ENCODE results near the gene FARP2. TPM values are rescaled to one million over a fixed set of nuclear protein-coding genes. Genes with fewer than 3 reads are reported as not detected.
A peak's percentile ranks its signal among the peaks of the same experiment; 100 is the strongest.

FARP2 gene
- polyA plus RNA-seq, 2 donors: 13.2 to 19.9 TPM

- no peak overlapping the region for H3K27ac ChIP-seq (ENCODE audit: low read depth in 2 of 2, low read length in 1 of 2)
- WGBS, 2 donors: 73 to 74% methylated on average over 15 of the region's 15 CpGs
- H3K4me3 ChIP-seq (ENCODE audit: low read depth in 1 of 2, low read length in 2 of 2): no peak overlapping the region
- no peaks in the 10 kb centered on the region for H3K27me3 ChIP-seq (ENCODE audit: control insufficient read depth in 1 of 2, insufficient read depth in 2 of 2, low read length in 2 of 2)
- H3K4me1 ChIP-seq (ENCODE audit: control insufficient read depth in 2 of 2, insufficient read depth in 2 of 2, low read length in 1 of 2): peaks cover 0 to 9% of the 10 kb centered on the region in 2 donors
- peaks cover 12 to 37% of the 10 kb centered on the region in 2 donors for H3K36me3 ChIP-seq (ENCODE audit: control insufficient read depth in 2 of 2, insufficient read depth in 2 of 2, low read length in 1 of 2)
- no peaks in the 10 kb centered on the region for H3K9me3 ChIP-seq (ENCODE audit: control insufficient read depth in 2 of 2, insufficient read depth in 1 of 2, low read depth in 1 of 2, low read length in 1 of 2)
Observed at GRCh38 chr2:241489733-241490680, 133.9 kb downstream of the FARP2 start.

- WGBS, 2 donors: 76 to 85% methylated on average over 16 of the region's 16 CpGs
- Histone ChIP-seq H3K27ac (ENCODE audit: low read depth in 2 of 2, low read length in 1 of 2) (no peak overlapping the region), H3K36me3 (ENCODE audit: control insufficient read depth in 2 of 2, insufficient read depth in 2 of 2, low read length in 1 of 2) (peaks cover 15 to 47% of the 10 kb centered on the region in 2 donors), H3K9me3 (ENCODE audit: control insufficient read depth in 2 of 2, insufficient read depth in 1 of 2, low read depth in 1 of 2, low read length in 1 of 2) (no peaks in the 10 kb centered on the region), H3K4me1 (ENCODE audit: control insufficient read depth in 2 of 2, insufficient read depth in 2 of 2, low read length in 1 of 2) (peaks cover 0 to 9% of the 10 kb centered on the region in 2 donors), H3K4me3 (ENCODE audit: low read depth in 1 of 2, low read length in 2 of 2) (no peak overlapping the region), H3K27me3 (ENCODE audit: control insufficient read depth in 1 of 2, insufficient read depth in 2 of 2, low read length in 2 of 2) (no peaks in the 10 kb centered on the region)
Observed at GRCh38 chr2:241490825-241491506, 134.9 kb downstream of the FARP2 start.

GRCh38 chr2:241491549-241492173 lies 135.6 kb downstream of the FARP2 start:
- no peaks in the 10 kb centered on the region for H3K27me3 ChIP-seq (ENCODE audit: control insufficient read depth in 1 of 2, insufficient read depth in 2 of 2, low read length in 2 of 2)
- peaks cover 0 to 9% of the 10 kb centered on the region in 2 donors for H3K4me1 ChIP-seq (ENCODE audit: control insufficient read depth in 2 of 2, insufficient read depth in 2 of 2, low read length in 1 of 2)
- 84 to 88% methylated on average over 15 of the region's 15 CpGs for WGBS, 2 donors
- H3K27ac ChIP-seq (ENCODE audit: low read depth in 2 of 2, low read length in 1 of 2): no peak overlapping the region
- H3K9me3 ChIP-seq (ENCODE audit: control insufficient read depth in 2 of 2, insufficient read depth in 1 of 2, low read depth in 1 of 2, low read length in 1 of 2): no peaks in the 10 kb centered on the region
- no peak overlapping the region for H3K4me3 ChIP-seq (ENCODE audit: low read depth in 1 of 2, low read length in 2 of 2)
- peaks cover 15 to 53% of the 10 kb centered on the region in 2 donors for H3K36me3 ChIP-seq (ENCODE audit: control insufficient read depth in 2 of 2, insufficient read depth in 2 of 2, low read length in 1 of 2)

GRCh38 chr2:241492174-241492565 lies 136.1 kb downstream of the FARP2 start:
- no peaks in the 10 kb centered on the region for H3K27me3 ChIP-seq (ENCODE audit: control insufficient read depth in 1 of 2, insufficient read depth in 2 of 2, low read length in 2 of 2)
- H3K36me3 ChIP-seq (ENCODE audit: control insufficient read depth in 2 of 2, insufficient read depth in 2 of 2, low read length in 1 of 2): peaks cover 15 to 55% of the 10 kb centered on the region in 2 donors
- 92 to 96% methylated on average over 7 of the region's 7 CpGs for WGBS, 2 donors
- peaks cover 2 to 9% of the 10 kb centered on the region in 2 donors for H3K4me1 ChIP-seq (ENCODE audit: control insufficient read depth in 2 of 2, insufficient read depth in 2 of 2, low read length in 1 of 2)
- no peak overlapping the region for H3K27ac ChIP-seq (ENCODE audit: low read depth in 2 of 2, low read length in 1 of 2)
- no peak overlapping the region for H3K4me3 ChIP-seq (ENCODE audit: low read depth in 1 of 2, low read length in 2 of 2)
- no peaks in the 10 kb centered on the region for H3K9me3 ChIP-seq (ENCODE audit: control insufficient read depth in 2 of 2, insufficient read depth in 1 of 2, low read depth in 1 of 2, low read length in 1 of 2)

GRCh38 chr2:241493092-241493491 lies 137.0 kb downstream of the FARP2 start:
- no peak overlapping the region for H3K27ac ChIP-seq (ENCODE audit: low read depth in 2 of 2, low read length in 1 of 2)
- 85 to 91% methylated on average over 10 of the region's 10 CpGs for WGBS, 2 donors
- peaks cover 2 to 9% of the 10 kb centered on the region in 2 donors for H3K4me1 ChIP-seq (ENCODE audit: control insufficient read depth in 2 of 2, insufficient read depth in 2 of 2, low read length in 1 of 2)
- peaks cover 15 to 63% of the 10 kb centered on the region in 2 donors for H3K36me3 ChIP-seq (ENCODE audit: control insufficient read depth in 2 of 2, insufficient read depth in 2 of 2, low read length in 1 of 2)
- no peaks in the 10 kb centered on the region for H3K27me3 ChIP-seq (ENCODE audit: control insufficient read depth in 1 of 2, insufficient read depth in 2 of 2, low read length in 2 of 2)
- H3K9me3 ChIP-seq (ENCODE audit: control insufficient read depth in 2 of 2, insufficient read depth in 1 of 2, low read depth in 1 of 2, low read length in 1 of 2): no peaks in the 10 kb centered on the region
- H3K4me3 ChIP-seq (ENCODE audit: low read depth in 1 of 2, low read length in 2 of 2): no peak overlapping the region

- H3K4me1 ChIP-seq (ENCODE audit: control insufficient read depth in 2 of 2, insufficient read depth in 2 of 2, low read length in 1 of 2): peaks cover 2 to 9% of the 10 kb centered on the region in 2 donors
- H3K27me3 ChIP-seq (ENCODE audit: control insufficient read depth in 1 of 2, insufficient read depth in 2 of 2, low read length in 2 of 2): no peaks in the 10 kb centered on the region
- no peaks in the 10 kb centered on the region for H3K9me3 ChIP-seq (ENCODE audit: control insufficient read depth in 2 of 2, insufficient read depth in 1 of 2, low read depth in 1 of 2, low read length in 1 of 2)
- H3K4me3 ChIP-seq (ENCODE audit: low read depth in 1 of 2, low read length in 2 of 2): no peak overlapping the region
- peak overlapping the region in 1 of 2 donors; percentile 6 for H3K27ac ChIP-seq (ENCODE audit: low read depth in 2 of 2, low read length in 1 of 2)
- peaks cover 15 to 76% of the 10 kb centered on the region in 2 donors for H3K36me3 ChIP-seq (ENCODE audit: control insufficient read depth in 2 of 2, insufficient read depth in 2 of 2, low read length in 1 of 2)
- WGBS, 2 donors: 82 to 85% methylated on average over 16 of the region's 16 CpGs
Observed at GRCh38 chr2:241494311-241494908, 138.3 kb downstream of the FARP2 start.

- no peaks in the 10 kb centered on the region for H3K27me3 ChIP-seq (ENCODE audit: control insufficient read depth in 1 of 2, insufficient read depth in 2 of 2, low read length in 2 of 2)
- WGBS, 2 donors: 84 to 87% methylated on average over 34 of the region's 34 CpGs
- H3K27ac ChIP-seq (ENCODE audit: low read depth in 2 of 2, low read length in 1 of 2): no peak overlapping the region
- H3K36me3 ChIP-seq (ENCODE audit: control insufficient read depth in 2 of 2, insufficient read depth in 2 of 2, low read length in 1 of 2): peaks cover 15 to 73% of the 10 kb centered on the region in 2 donors
- peaks cover under 1 to 2% of the 10 kb centered on the region in 2 donors for H3K4me1 ChIP-seq (ENCODE audit: control insufficient read depth in 2 of 2, insufficient read depth in 2 of 2, low read length in 1 of 2)
- no peaks in the 10 kb centered on the region for H3K9me3 ChIP-seq (ENCODE audit: control insufficient read depth in 2 of 2, insufficient read depth in 1 of 2, low read depth in 1 of 2, low read length in 1 of 2)
- H3K4me3 ChIP-seq (ENCODE audit: low read depth in 1 of 2, low read length in 2 of 2): no peak overlapping the region
Observed at GRCh38 chr2:241495172-241496002, 139.3 kb downstream of the FARP2 start.

GRCh38 chr2:241496003-241496707 lies 140.1 kb downstream of the FARP2 start:
- Histone ChIP-seq H3K4me3 (ENCODE audit: low read depth in 1 of 2, low read length in 2 of 2) (no peak overlapping the region), H3K27ac (ENCODE audit: low read depth in 2 of 2, low read length in 1 of 2) (no peak overlapping the region), H3K9me3 (ENCODE audit: control insufficient read depth in 2 of 2, insufficient read depth in 1 of 2, low read depth in 1 of 2, low read length in 1 of 2) (no peaks in the 10 kb centered on the region), H3K4me1 (ENCODE audit: control insufficient read depth in 2 of 2, insufficient read depth in 2 of 2, low read length in 1 of 2) (peaks cover 5% of the 10 kb centered on the region in 2 donors), H3K27me3 (ENCODE audit: control insufficient read depth in 1 of 2, insufficient read depth in 2 of 2, low read length in 2 of 2) (no peaks in the 10 kb centered on the region), H3K36me3 (ENCODE audit: control insufficient read depth in 2 of 2, insufficient read depth in 2 of 2, low read length in 1 of 2) (peaks cover 15 to 80% of the 10 kb centered on the region in 2 donors)
- 91 to 92% methylated on average over 28 of the region's 28 CpGs for WGBS, 2 donors
